Activated effector memory CD4-positive, alpha-beta T cell treated with Interleukin-2 at 50 U/mL for 16 hours (primary cell): ENCODE results near the gene COX6B2.

Experiments used
- DNase-seq: peaks from one replicate; pipeline ENCODE4 v3.0.0-alpha.2; 2020

COX6B2 gene

DNA sequence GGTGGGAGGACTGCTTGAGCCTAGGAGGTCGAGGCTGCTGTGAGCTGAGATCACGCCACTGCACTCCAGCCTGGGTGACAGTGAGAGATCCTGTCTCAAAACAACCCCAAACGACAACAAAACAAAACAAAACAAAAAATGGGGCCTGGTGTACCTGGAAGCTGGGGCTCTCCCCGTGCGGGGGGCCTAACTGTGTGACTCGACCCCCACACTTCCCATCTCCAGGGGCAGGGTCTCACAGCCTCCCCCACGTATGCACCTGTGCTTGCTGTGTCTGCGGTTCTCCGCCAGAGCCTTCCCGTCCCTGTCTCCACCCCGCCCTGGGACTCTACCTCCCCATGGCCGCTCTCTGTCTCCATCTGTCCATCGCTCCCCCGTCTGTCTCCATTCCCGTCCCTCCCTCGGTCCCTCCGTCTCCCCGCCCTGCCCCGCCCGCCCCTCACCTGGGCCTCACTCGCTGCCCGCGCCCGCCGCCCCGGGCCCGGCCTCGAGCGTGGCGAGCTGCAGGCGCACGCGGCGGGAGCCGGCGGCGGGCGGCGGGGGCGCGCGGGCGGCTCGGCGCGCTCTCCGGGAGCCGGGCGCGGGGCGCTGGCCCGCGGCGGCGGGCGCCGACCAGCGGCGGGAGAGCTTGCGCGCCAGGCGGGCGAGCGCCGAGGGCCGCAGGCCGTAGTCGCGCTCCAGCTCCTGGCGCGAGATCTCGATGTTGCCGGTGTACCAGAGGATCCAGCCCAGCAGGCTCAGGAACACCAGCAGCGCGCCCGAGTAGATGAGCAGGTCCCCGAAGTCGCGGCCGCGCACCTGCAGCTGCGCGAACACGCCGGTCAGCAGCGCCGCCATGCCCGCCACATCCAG, 29.0 kb upstream of the COX6B2 start:
- DNase-seq, result peak; percentile 31

DNA sequence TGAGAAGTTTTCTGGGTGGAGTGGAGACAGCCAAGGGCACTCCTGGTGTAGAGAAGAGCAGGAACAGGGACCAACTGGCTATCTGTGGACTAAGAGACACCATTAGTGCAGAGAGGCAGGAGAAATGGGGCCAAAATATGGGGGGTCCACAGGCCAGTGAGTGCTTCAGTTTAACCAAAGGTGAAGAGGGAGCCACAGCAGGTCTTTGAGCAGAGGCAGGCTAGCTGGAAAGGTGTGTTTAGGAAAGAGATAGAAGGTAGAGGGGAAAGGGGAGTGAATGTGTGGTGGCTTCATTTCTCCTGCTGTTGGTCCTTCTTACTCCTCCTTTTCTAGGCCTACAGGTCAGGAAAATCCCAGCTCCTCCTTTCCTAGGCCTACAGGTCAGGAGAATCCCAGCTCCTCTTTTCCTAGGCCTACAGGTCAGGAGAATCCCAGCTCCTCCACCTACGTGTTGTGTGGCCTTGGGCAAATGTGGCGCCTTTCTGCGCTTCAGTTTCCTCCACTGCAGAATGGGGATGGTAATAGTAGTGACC, 28.1 kb upstream of the COX6B2 start:
- DNase-seq, result no peak

DNA sequence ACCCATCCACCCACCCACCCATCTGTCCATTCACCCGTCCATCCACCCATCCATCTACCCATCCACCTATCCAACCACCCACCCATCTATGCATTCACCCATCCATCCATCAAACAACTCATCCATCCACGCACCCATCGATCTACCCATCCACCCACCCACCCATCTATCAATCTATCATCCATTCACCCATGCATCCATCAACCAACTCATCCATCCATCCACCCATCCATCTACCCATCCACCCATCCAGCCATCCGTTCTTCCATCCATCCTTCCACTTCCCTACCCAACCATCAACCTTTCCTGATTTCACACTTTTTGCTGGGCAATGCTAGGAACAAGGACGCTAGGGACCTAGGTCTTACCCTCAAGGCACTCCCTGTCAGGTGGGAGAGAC, 27.5 kb upstream of the COX6B2 start:
- no peak for DNase-seq

DNA sequence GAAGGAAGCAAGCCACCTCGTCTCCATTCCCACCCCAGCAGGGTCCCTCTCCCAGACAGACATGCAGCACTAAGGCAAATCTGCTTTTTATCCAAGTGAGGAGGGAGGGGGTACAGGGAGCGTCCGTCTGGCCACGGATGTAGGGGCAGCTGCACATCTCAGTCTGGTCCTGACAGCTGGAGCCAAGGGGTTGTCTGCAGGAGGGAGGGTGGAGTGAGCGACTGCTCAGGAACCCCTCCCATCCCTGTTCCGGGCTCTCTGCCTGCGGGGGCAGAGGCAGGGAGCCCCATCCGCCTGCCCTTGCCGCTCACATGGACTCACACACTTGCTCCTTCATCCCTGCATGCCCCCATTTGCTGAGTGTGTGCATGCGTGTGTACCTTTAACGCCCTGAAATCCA, 24.7 kb upstream of the COX6B2 start:
- no peak for DNase-seq

DNA sequence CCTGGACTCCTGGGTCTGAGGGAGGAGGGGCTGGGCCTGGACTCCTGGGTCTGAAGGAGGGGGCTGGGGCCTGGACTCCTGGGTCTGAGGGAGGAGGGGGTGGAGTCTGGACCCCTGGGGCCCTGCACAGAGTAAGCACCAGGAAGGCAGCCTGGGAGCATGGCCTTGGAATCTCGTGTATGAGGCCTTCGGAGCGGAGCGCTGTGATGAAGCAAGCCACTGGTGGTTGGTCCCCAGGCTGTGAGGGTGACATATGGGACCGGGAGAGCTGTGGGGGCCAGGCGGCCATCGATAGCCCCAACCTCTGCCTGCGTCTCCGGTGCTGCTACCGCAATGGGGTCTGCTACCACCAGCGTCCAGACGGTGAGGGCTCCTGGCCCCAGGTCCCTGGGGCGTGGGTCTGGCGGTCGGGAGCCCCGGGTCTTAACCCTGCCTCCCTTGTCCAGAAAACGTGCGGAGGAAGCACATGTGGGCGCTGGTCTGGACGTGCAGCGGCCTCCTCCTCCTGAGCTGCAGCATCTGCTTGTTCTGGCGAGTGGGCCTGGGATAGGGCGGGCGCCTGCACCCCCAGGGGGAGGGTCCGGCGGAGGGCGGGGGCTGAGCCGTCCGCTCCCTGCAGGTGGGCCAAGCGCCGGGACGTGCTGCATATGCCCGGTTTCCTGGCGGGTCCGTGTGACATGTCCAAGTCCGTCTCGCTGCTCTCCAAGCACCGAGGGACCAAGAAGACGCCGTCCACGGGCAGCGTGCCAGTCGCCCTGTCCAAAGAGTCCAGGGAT, 23.0 kb upstream of the COX6B2 start:
- no peak for DNase-seq

DNA sequence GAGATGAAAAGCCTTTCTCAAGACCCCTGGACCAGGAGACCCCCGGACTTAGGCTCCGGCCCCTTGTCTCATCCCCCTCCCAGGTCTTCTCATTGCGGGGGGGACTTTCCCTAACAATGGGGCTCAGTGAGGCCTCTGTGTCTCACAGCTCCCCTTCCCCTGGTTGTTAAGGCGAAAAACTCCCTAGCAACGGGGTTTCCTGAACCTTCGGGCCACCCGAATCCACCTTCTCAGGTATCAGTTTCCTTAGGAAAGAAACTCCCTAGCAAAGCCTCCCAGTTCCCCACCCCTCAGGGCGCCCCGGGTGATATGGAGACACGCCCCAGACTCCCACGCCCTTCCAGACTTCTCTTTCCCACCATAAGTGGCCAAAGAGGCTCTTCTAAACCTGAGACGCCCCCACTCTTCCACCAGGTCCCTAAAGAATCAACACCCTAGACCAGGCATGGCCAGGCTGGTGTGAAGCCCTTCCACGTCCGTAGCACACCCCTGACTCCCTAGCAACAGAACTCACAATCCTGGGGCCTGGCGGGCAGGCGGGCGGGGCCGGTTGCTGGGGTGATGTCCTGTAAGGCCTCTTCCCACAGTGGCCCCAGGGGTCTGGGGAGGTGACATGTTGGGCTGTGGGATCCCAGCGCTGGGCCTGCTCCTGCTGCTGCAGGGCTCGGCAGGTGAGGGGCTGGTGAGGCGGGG, 21.9 kb upstream of the COX6B2 start, which contains the start of gene TMEM190:
Gene TMEM190, plus strand, starts transcription at position 586 of the 693 bp plus-strand sequence. Its CDS starts 28 bp downstream, at position 614.
- no peak for DNase-seq

DNA sequence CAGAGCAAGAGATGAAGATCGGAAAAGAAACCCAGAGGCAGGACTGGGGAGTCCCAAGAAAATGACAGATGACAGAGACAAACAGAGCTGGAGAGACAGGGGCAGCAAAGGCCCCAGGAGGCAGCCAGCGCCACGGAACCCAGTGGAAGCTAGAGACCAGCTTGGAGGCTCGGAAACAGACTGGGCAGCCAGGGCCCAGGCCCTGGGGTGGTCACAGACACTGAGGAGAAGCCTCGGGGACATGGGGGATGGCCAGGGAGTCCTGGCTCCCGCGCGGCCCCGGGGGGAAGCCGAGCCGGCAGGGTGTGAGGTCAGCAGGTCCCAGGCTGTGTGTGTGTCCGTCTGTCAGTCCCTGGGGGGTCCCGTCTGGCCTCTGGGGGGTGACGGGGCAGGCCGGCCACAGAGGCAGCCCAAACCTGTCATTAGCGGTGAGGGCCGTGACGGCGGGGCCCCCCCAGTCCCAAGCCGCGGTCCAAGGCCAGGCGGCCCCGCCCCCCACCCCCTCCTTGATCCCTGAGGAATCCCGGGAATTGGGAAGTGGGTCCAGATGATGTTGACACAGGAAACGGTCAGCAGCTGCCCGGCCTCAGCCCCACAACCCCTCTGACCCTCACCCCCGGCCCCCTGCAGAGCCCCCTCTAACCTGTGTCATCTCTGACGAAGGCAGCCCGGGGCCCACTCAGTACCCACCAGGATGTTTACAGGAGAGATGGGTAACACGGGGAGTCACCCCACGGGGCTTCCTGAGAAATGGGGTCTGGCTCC, 19.7 kb upstream of the COX6B2 start:
- no peak for DNase-seq

DNA sequence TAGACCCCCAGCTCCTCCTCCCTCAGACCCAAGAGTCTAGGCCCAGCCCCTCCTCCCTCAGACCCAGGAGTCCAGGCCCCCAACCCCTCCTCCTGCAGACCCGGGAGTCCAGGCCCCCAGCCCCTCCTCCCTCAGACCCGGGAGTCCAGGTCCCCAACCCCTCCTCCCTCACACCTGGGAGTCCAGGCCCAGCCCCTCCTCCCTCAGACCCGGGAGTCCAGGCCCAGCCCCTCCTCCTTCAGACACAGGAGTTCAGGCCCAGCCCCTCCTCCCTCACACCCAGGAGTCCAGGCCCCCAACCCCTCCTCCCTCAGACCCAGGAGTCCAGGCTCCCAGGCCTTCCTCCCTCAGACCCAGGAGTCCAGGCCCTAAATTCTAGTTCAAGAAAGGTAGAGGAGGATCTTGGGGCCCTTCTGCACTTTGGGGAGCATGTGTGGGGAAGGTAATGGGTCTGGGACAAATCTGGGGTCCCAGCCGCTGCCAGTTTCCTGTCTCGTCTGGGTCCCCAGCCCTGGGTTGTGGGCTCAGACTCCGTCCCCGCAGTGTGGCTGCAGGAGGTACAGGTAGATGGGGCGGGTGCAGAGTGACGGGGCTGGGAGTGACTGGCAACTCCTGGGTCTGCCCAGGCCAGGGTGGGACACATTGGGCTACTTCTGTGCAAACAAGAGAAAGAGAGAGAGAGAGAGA, 18.9 kb upstream of the COX6B2 start:
- DNase-seq, result no peak

DNA sequence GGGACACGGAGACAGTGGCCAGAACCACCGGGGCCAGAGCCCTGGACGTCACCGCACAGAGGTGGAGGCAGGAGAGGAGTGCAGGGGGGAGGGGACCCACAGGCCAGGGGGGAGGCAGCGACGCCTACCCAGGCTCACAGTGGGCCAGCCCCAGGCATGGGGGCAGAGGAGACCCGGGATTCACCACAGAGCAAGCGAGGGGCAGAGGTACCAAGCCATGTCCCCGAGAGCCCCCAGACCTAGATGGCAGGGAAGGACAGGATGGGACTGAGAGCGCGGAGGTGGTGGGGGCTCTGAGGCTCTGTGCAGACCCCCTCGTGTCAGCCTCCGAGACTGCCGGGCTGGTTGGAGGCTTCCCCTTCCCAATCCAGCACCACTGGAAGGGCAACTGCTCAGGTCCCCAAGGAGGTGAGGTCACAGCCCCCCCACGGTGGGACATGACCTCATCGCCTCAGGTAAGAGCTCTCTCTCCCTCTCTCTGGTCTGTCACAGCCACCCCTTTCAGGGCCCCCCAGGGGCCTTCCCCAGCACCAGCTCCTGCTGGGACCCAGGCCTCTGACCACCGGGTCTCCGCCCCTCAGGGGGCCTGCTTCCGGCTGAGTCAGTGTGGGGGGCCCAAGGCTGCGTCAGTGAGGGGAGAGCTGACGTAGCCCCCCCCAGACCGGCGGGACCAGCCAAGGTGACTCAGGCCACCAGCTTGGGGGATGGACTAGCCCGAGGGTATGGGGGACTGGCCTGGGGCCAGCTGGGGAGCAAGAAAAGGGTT, 18.0 kb upstream of the COX6B2 start:
- no peak for DNase-seq

DNA sequence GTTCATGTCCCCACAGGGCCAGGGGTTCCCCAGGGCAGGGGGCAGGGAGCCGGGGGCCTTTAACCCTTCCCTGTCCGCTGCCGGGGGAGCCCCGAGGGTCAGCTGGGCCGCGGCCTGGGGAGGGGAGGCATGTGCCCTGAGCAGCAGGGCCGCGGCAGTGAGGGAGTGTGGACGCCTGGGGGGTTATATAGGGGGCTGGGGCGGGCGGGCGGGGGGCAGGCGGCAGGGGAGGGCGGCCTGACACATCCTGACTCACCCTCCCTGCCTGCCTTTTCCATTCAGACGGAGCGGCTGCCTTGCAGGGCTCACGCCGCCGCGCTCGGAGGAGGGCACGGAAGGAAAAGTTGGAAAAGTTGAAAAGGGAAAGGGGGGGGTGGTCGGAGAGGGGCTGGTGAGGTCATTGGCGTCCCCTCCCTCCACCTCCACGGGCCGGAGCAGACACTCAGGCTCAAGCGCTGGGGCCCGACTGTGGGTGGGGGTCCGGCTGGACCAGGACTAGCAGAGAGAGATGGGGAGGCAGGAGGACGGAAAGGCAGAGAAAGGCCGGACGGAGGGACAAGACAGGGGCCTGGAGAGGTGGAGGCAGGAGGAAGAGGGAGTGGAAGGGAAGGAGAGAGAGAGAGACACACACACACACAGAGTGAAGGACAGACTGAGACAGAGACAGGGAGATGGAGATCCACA, 15.9 kb upstream of the COX6B2 start, which contains the start of gene IL11:
Gene IL11, minus strand, starts transcription at position 159 of the 684 bp plus-strand sequence. Its CDS starts 153 bp downstream, at position 6.
- no peak for DNase-seq

DNA sequence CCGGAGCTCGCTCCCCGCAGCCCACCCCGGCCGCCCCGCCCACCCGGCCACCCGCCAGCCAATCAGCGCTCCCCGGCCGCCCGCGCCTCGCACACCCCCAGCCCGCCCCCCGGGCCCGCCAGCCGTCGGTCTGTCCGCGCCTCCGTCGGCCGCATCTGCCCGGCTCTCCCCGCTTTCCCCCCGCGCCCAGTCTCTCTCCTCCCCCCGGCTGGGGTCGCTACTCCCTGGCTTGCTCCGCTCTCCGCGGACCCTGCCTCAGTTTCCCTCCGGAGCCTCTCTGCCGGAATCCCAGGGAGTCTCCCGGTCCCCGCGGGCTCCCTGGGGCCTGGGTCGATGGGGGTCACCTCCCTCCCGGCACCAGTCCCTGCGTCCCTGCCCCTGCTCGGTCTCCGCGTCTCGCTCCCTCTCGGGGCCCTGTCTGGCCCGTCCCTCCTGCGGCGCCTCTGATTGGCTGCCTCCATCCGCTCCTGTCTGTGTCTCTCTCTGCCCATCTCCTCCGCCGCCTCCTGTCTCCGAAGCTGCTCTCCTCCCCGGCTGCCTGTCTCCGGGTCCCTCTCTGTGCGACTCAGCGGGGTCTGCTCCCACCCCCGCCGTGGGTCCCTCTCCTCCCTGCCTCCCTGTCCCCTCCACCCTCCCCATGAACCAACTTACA, 15.3 kb upstream of the COX6B2 start:
- DNase-seq, result no peak

DNA sequence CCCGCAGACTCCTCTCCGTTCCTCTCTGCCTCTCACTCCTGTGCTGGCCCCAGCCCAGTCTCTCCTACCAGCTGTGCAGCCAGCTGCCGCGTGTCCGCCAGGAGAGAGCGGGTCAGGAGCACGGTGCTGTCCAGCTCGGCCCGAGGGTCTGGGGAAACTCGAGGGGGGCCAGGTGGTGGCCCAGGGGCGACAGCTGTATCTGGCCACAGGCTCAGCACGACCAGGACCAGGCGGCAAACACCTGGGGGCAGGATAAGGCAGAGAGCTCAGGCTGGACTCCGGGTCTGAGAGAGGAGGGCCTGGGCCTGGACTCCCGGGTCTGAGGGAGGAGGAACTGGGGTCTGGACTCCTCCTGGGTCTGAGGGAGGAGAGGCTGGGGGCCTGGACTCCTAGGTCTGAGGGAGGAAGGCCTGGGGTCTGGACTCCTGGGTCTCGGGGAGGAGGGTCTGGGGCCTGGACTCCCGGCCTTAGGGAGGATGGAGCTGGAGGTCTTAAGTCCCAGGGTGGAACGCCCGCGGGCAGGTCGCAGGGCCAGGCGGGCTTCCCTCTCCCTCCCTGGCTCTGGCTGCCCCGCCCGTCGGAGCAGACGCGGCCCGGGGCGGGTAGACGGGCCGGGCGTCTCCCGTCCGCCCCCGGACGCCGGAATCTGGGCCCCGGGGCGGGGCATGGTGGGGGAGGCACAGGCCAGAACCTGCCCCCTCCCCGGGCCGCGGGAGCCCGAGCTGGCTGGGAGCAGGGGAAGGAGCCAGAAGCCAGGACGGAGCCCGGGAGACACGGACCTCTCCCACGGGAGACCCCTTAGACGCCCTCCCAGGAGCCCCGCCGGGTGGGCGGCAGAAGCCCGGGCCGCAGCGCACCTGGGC, 14.4 kb upstream of the COX6B2 start:
- DNase-seq, result no peak

DNA sequence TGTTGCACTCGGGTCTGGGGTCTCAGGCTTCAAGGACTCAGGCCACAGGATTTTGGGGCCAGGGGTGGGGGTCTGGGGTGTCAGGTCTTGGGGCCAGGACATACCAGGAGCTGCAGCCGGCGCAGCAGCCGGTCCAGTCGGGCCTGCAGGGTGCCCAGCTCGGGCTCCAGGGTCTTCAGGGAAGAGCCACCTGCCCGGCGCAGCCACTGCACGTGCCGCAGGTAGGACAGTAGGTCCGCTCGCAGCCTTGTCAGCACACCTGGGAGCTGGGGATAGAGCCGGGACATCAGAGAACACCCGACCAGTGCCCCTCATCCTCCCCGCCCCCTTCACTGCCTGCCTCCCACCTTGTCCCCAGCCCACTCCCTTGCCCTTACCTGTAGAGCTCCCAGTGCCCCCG, 13.6 kb upstream of the COX6B2 start:
- no peak for DNase-seq

DNA sequence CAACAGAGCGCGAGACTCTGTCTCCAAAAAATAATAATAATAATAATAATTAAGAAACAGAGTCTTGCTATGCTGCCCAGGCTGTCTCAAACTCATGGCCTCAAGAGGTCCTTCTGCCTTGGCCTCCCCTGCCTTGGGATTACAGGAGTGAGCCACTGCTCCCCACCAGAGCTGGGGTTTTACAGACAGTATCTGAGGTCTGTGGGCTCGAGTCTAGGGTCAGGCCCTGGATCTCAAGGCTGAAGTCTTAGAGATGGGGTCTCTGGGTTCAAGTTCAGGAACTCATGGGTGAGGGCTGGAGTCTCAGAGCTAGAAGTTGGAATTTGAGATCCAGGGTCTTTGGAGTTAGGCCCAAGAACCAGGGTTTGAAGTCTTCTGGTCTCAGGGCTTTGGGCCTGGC, 12.3 kb upstream of the COX6B2 start:
- DNase-seq, result no peak

DNA sequence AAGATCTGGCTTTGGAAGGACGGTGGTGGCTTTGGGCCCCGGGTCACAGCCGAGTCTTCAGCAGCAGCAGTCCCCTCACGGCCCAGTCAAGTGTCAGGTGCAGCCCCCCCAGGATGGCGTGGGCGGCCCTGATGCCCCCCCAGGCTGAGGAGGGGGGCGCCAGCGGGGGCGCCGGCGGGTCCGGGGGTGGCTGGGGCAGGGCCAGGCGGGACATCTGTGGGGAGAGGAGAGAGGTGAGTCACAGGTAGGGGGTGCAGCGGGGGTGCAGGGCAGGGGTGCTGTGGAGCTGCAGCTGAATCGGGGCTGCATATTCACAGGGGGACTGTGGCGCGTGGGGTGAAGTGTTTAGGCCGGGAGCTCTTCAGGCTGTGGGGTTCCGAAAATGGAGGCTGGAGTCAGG, 11.4 kb upstream of the COX6B2 start:
- DNase-seq, result no peak

DNA sequence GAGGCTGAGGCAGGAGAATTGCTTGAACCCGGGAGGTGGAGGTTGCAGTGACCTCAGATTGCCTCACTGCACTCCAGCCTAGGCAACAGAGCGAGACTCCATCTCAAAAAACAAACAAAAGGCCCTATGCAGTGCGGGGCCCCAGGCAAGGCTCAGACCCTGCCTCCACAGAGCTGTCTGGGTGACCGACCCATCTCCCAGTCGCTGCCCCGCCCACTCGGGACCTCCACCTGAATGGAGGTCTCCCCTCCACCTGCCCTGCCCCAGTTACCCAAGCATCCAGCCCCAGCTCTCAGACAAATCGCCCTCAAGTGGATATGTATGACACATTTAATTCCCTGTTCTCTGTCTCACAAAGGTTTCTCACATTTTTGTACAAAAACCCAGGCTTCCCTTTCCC, 10.7 kb upstream of the COX6B2 start:
- DNase-seq, result no peak

DNA sequence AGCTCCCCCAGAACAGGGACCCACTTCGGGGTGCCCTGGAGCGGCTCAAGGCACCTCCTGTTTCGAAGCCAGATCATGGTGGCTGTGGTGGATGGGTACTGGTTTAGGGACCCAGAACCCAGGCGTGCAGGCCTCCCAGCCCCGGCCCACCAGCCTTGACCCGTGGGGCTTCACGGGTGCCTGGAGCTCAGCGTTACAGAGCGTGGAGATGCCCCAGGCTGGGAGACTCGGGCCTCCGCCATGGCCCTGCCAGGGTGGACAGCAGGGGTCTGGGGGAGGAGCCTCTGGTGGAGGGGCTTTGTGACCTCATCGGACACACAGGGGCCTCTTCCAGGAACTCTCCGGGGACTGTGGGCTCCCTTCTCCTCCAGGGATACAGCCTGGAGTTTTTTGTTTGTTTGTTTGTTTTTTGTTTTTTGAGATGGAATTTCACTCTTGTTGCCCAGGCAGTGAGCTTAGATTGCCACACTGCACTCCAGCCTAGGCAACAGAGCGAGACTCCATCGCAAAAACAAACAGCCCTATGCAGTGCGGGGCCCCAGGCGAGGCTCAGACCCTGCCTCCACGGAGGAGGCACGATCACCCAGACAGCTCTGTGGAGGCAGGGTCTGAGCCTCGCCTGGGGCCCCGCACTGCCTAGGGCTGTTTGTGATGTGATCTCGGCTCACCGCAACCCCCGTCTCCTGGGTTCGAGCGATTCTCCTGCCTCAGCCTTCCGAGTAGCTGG, 8.6 kb upstream of the COX6B2 start, which contains the start of gene GARIN5B:
Gene GARIN5B, minus strand, starts transcription at position 271 of the 727 bp plus-strand sequence. Its CDS starts 194 bp downstream, at position 77.
- no peak for DNase-seq
